ENCODE measurements around the gene SPATA31A5. TPM values are rescaled to one million over a fixed set of nuclear protein-coding genes. Genes with fewer than 3 reads are reported as not detected.
"Not testable (repeated sequence)": the region's sequence is repeated elsewhere in the genome, so short reads cannot be mapped to it uniquely, and the experiment has no call there.

SPATA31A5 gene
- total RNA-seq: not detected in 2 replicates

DNA sequence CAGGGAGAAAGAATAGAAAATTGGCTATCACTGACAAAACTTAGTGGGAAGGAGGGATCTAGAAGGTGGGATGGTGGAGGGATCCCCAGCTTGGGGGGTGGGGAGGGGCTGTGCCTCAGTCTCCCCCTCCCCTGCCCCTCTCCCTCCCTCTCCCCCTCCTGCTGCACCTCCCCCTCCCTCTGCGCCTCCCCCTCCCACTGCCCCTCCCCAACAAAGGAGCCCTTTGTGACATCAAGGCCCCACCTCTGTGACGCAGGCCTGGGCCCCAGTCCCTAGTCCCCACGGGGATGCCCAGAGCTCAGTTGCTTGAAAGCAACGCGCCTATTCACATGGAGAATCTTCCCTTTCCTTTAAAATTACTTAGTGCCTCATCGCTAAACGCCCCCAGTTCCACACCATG is at the start of gene SPATA31A5:
TSS of gene SPATA31A5 (plus strand) at position 301 of the 400 bp plus-strand sequence. CDS start at position 330, 29 bp downstream.
- H3K27me3 ChIP-seq (ENCODE audit: control insufficient read depth, insufficient read depth, low read length); FAIRE-seq; H3K4me3 ChIP-seq (ENCODE audit: low read depth, low read length); H3K36me3 ChIP-seq (ENCODE audit: control insufficient read depth, insufficient read depth, low read length); DNase-seq (ENCODE audit: low read depth): not testable (repeated sequence)

DNA sequence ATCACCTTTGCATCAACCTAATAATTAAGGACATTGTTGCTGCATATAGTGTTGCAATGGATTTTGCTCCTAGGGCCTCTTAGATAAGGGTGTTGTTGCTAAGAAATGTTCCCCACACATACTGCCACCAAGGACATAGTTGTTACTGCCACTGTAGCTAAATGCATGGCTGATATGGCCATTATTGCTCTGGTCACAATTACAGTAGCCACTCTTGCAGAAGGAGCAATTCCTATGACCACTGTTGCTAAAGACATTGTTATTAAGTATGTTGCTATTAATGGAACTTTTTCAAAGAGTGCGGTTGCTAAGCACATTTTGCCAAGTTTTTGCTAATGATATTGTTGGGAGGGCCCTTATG is 48.8 kb downstream of the SPATA31A5 start:
- H3K27me3 ChIP-seq (ENCODE audit: control insufficient read depth, insufficient read depth, low read length); H3K36me3 ChIP-seq (ENCODE audit: control insufficient read depth, insufficient read depth, low read length); FAIRE-seq; DNase-seq (ENCODE audit: low read depth); H3K4me3 ChIP-seq (ENCODE audit: low read depth, low read length): not testable (repeated sequence)

DNA sequence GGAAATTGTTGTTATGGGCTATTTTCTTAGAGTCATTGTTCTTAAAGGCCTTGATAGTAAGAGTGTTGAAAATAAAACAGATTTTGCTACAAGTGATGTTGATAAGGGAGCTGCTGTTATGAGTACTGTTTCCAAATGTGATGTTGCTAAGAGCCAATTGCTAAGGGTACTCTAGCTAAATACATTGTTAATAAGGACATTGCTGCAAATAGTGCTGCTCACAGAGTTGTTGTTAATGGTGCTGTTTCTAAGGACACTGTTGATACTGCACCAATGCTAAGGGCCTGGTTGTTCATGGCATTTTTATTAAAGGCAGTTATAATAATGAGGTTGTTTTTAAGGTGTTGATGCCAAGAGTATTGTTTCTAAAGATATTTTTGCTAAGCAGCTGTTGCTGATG is 52.2 kb downstream of the SPATA31A5 start:
- not testable (repeated sequence) for DNase-seq (ENCODE audit: low read depth); FAIRE-seq; H3K4me3 ChIP-seq (ENCODE audit: low read depth, low read length); H3K27me3 ChIP-seq (ENCODE audit: control insufficient read depth, insufficient read depth, low read length); H3K36me3 ChIP-seq (ENCODE audit: control insufficient read depth, insufficient read depth, low read length)
